GM12891 (cell line): ENCODE measurements around the gene TAF4.

ENCODE experiments used
- POLR2A ChIP-seq: IDR thresholded peaks from 2 replicates; pipeline ENCODE4 v1.6.1; 2011; ENCODE audit warnings: low read depth, low read length, control low read depth
- POLR2AphosphoS5 ChIP-seq: IDR thresholded peaks from 2 replicates; pipeline ENCODE4 v1.6.1; 2011; ENCODE audit warnings: low read depth, low read length, control low read depth
- POU2F2 ChIP-seq: IDR thresholded peaks from 2 replicates; pipeline ENCODE4 v1.6.1; 2011; ENCODE audit warnings: low read depth, mild to moderate bottlenecking, control low read depth, low read length, moderate library complexity
- TAF1 ChIP-seq: IDR thresholded peaks from 2 replicates; pipeline ENCODE4 v1.6.1; 2011; ENCODE audit warnings: low read depth, low read length, control low read depth

DNA sequence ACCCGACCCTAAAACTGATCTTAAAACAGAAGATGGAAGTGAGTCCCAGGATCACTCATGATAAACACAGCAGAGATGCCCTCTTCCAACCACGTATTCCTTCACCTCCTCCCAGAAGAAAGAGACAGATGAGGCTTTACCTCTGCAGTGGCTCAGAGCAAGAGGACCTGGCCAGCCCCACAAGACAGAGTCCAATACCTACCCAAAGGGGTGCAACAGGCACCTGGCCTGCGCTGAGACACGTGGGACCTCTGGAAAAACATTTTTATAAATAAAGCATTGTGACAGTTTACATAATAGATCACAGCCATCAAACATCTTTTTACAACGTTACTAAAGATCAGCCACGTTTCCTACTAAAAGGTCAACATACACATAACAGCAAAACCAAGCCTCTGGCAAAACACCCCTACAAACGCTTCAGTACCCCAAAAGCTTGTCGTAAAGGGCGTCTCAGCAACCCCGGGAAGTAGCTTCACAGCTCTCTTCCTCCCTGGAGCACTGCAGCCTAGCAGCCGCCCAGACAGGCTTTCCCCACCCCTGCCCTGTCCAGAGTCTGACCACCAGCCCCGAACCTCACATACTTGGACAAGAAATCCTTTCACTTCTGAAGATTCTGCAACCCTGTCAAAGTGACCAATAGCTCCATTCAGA lies 2.9 kb downstream of the TAF4 start:
- no peak for TF ChIP-seq TAF1
- TF ChIP-seq POLR2A = no peak
- TF ChIP-seq POLR2AphosphoS5 = no peak
- no peak for TF ChIP-seq POU2F2
